Tibial nerve (tissue), 4 donors: ENCODE data around the gene FAM210B.

Experiments used
- CTCF ChIP-seq, 5 experiments: fragments of 200-600 bp in 3 of 5; fragments of 450-650 bp in 2 of 5; sonication (generic) in 3 of 5; IDR thresholded peaks; one replicate each; pipeline ENCODE4 v1.5.1; 2016 to 2019; ENCODE audit warnings: antibody characterized with exemption in 5 of 5, mild to moderate bottlenecking in 3 of 5, moderate library complexity in 2 of 5
- EP300 ChIP-seq, 2 donors: sonication (generic); formaldehyde crosslinking; IDR thresholded peaks; one replicate each; pipeline ENCODE4 v1.6.1; 2017; ENCODE audit warnings: antibody characterized with exemption in 2 of 2, mild to moderate bottlenecking in 1 of 2
- POLR2A ChIP-seq, 2 donors: fragments of 450-650 bp; IDR thresholded peaks; one replicate each; pipeline ENCODE4 v1.6.1; 2017; ENCODE audit warnings: antibody characterized with exemption in 2 of 2, mild to moderate bottlenecking in 2 of 2, moderate library complexity in 2 of 2

GRCh38 chr20:56361900-56362299, 3.1 kb downstream of the FAM210B start:
- TF ChIP-seq CTCF (IDR thresholded peaks at IDR 0.05) (no peak), POLR2A (IDR thresholded peaks at IDR 0.05) (no peak), EP300 (IDR thresholded peaks at IDR 0.05) (no peak)
